Measurements from ENCODE around the gene GNPTG. TPM values are rescaled to one million over a fixed set of nuclear protein-coding genes. Genes with fewer than 3 reads are reported as not detected.

GNPTG gene
- total and polyA plus RNA-seq, 2 of the 13 experiments (the other 11 are each of a cell fraction or from before 2014, with no cell fraction given) = 22.7 to 71.1 TPM

- TF ChIP-seq ZNF839 (CRISPR knock-in tag; IDR thresholded peaks at IDR 0.05; ENCODE audit: borderline replicate concordance) = no peak
- 0 out of 2 replicates have a peak, but pooled peaks have one; percentile 15 for TF ChIP-seq SP4 (CRISPR knock-in tag; IDR thresholded peaks at IDR 0.05)
- TF ChIP-seq PITX1 (CRISPR knock-in tag; IDR thresholded peaks at IDR 0.05) = peak; percentile 26; the same call in 1 of the 2 replicates
- TF ChIP-seq EP300 (IDR thresholded peaks at IDR 0.05; ENCODE audit: low read depth in 2 of 2, low read length in 2 of 2) = peak in 1 of 2 experiments; percentile 8; a peak in 1 of 4 replicates
- TF ChIP-seq EP300 (CRISPR knock-in tag; IDR thresholded peaks at IDR 0.05; ENCODE audit: borderline replicate concordance) = no peak
- TF ChIP-seq MTA3 (CRISPR knock-in tag; IDR thresholded peaks at IDR 0.05) = no peak
- no peak for TF ChIP-seq MYNN (CRISPR knock-in tag; IDR thresholded peaks at IDR 0.05; ENCODE audit: low read depth)
- no peak for TF ChIP-seq ZNF501 (CRISPR knock-in tag; IDR thresholded peaks at IDR 0.05)
- TF ChIP-seq ZNF776 (CRISPR knock-in tag; IDR thresholded peaks at IDR 0.05) = no peak
- TF ChIP-seq NFYC (CRISPR knock-in tag; IDR thresholded peaks at IDR 0.05) = no peak
- TF ChIP-seq RXRB (CRISPR knock-in tag; IDR thresholded peaks at IDR 0.05; ENCODE audit: borderline replicate concordance) = no peak; the same call in 1 of the 2 replicates
- no peak for TF ChIP-seq GTF3A (CRISPR knock-in tag; conservative IDR thresholded peaks at IDR 0.05)
- TF ChIP-seq KLF9 (CRISPR knock-in tag; IDR thresholded peaks at IDR 0.05; ENCODE audit: low read depth) = no peak
- no peak for TF ChIP-seq ZNF143 (CRISPR knock-in tag; IDR thresholded peaks at IDR 0.05)
- peak; percentile 65; the same call in 1 of the 2 replicates for TF ChIP-seq SNAPC2 (CRISPR knock-in tag; IDR thresholded peaks at IDR 0.05)
- TF ChIP-seq POLR2G (IDR thresholded peaks at IDR 0.05; ENCODE audit: low read depth, low read length) = peak; percentile 72
- TF ChIP-seq ZNF552 (CRISPR knock-in tag; IDR thresholded peaks at IDR 0.05; ENCODE audit: borderline replicate concordance) = no peak
- TF ChIP-seq TCF7L2 (IDR thresholded peaks at IDR 0.05; ENCODE audit: low read depth, low read length) = no peak
- TF ChIP-seq ZFP82 (CRISPR knock-in tag; IDR thresholded peaks at IDR 0.05; ENCODE audit: borderline replicate concordance) = no peak
- no peak for TF ChIP-seq ZNF772 (CRISPR knock-in tag; IDR thresholded peaks at IDR 0.05)
- no peak for TF ChIP-seq KLF6 (CRISPR knock-in tag; IDR thresholded peaks at IDR 0.05)
- no peak for TF ChIP-seq ZNF788 (CRISPR knock-in tag; IDR thresholded peaks at IDR 0.05; ENCODE audit: borderline replicate concordance)
- no peak for TF ChIP-seq HNRNPUL1 (IDR thresholded peaks at IDR 0.05; ENCODE audit: low read depth, low read length)
- TF ChIP-seq SETDB1 (CRISPR knock-in tag; IDR thresholded peaks at IDR 0.05; ENCODE audit: borderline replicate concordance) = no peak
- TF ChIP-seq ZNF256 (CRISPR knock-in tag; conservative IDR thresholded peaks at IDR 0.05) = no peak
- no peak for TF ChIP-seq KAT2B (IDR thresholded peaks at IDR 0.05; ENCODE audit: borderline replicate concordance, low read depth, low read length)
- TF ChIP-seq ZNF816 (CRISPR knock-in tag; IDR thresholded peaks at IDR 0.05; ENCODE audit: borderline replicate concordance) = no peak
- peak; percentile 87 for TF ChIP-seq ARID4A (CRISPR knock-in tag; IDR thresholded peaks at IDR 0.05; ENCODE audit: borderline replicate concordance)
- TF ChIP-seq AHR (CRISPR knock-in tag; IDR thresholded peaks at IDR 0.05) = no peak
- TF ChIP-seq NFKBIZ (CRISPR knock-in tag; IDR thresholded peaks at IDR 0.05) = no peak
These were observed 27.8 kb downstream of the GNPTG start (continued) for GRCh38 chr16:1379304-1380076.
